T-helper 1 cell treated with Interleukin-12 subunit alpha and Interleukin-12 subunit beta and Interleukin-4 antibody, amounts not matched to agents 30 μg/mL and 1 μg/mL, for 36 hours (primary cell): ENCODE results near the gene TANGO2.

Source experiments
- H3K27ac Mint-ChIP-seq: one replicate; pipeline ENCODE4 v1.8.0; 2021; ENCODE audit warnings: mild to moderate bottlenecking, mixed read lengths
- H3K27me3 Mint-ChIP-seq: one replicate; pipeline ENCODE4 v1.8.0; 2021; ENCODE audit warnings: low read depth, mixed read lengths
- H3K36me3 Mint-ChIP-seq: one replicate; pipeline ENCODE4 v1.8.0; 2021; ENCODE audit warnings: low read depth, mixed read lengths
- H3K4me1 Mint-ChIP-seq: one replicate; pipeline ENCODE4 v1.8.0; 2021; ENCODE audit warnings: low read depth, mixed read lengths
- H3K4me3 Mint-ChIP-seq: one replicate; pipeline ENCODE4 v1.8.0; 2021; ENCODE audit warnings: mild to moderate bottlenecking, moderate library complexity, mixed read lengths
- H3K9me3 Mint-ChIP-seq: one replicate; pipeline ENCODE4 v1.8.0; 2021; ENCODE audit warnings: mixed read lengths

Gene TANGO2

GRCh38 chr22:20068640-20069039 lies 47.7 kb downstream of the TANGO2 start:
- Mint-ChIP-seq H3K4me1 (no peaks in the 10 kb centered on the region), H3K36me3 (no peaks in the 10 kb centered on the region), H3K27ac (no peak overlapping the region), H3K27me3 (no peaks in the 10 kb centered on the region), H3K9me3 (no peaks in the 10 kb centered on the region), H3K4me3 (no peak overlapping the region)

DNA sequence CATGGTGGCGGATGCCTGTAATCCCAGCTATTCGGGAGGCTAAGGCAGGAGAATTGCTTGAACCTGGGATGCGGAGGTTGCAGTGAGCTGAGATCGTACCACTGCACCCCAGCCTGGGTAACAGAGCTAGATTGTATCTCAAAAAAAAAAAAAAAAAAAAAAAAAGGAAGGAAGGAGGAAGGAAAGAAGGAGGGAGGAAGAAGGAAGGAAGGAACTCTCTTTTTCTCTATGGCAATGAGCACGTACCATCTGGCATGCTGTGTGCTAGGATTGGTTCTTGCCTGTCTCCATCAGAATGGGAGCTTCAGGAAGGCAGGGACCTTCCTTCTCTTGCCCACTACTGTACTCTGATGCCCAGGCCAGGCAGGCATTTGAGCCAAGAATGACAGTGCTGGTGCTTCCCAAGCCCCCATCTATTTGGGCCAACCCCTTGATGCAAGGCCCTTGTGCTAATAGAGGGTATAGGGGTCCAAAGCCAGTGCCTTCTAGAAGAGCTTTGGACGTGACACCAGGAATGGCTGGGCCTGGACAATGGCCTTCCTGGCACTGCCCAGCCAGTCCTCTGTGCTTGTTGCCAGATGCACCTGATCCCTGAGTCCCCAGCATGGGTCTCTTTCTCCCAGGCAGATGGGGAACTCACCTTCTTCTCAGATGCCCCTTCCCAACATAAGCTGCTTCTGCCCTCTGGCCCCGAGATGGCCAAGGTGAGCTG lies 48.6 kb downstream of the TANGO2 start:
- Mint-ChIP-seq H3K27ac (no peak overlapping the region), H3K4me1 (no peaks in the 10 kb centered on the region), H3K9me3 (no peaks in the 10 kb centered on the region), H3K4me3 (no peak overlapping the region), H3K27me3 (no peaks in the 10 kb centered on the region), H3K36me3 (no peaks in the 10 kb centered on the region)

GRCh38 chr22:20071524-20071972 lies 50.6 kb downstream of the TANGO2 start:
- Mint-ChIP-seq H3K4me3 (no peak overlapping the region), H3K4me1 (no peaks in the 10 kb centered on the region), H3K27me3 (no peaks in the 10 kb centered on the region), H3K36me3 (no peaks in the 10 kb centered on the region), H3K27ac (no peak overlapping the region), H3K9me3 (no peaks in the 10 kb centered on the region)

- H3K4me3 Mint-ChIP-seq = no peak overlapping the region
- no peaks in the 10 kb centered on the region for H3K9me3 Mint-ChIP-seq
- peaks cover 3% of the 10 kb centered on the region for H3K36me3 Mint-ChIP-seq
- H3K27ac Mint-ChIP-seq = peak overlapping the region; percentile 7
- H3K4me1 Mint-ChIP-seq = peaks cover 9% of the 10 kb centered on the region
- no peaks in the 10 kb centered on the region for H3K27me3 Mint-ChIP-seq
These were observed 55.8 kb downstream of the TANGO2 start for GRCh38 chr22:20076627-20077172.

GRCh38 chr22:20079745-20080444 lies 59.0 kb downstream of the TANGO2 start, which contains the start of gene DGCR8:
DGCR8 (plus strand) TSS chr22:20080241; CDS start chr22:20085964, 5,723 bp downstream.
- Mint-ChIP-seq H3K4me1 (peaks cover 33% of the 10 kb centered on the region), H3K4me3 (peak within 1 kb of the TSS; percentile 86), H3K9me3 (no peaks in the 10 kb centered on the region), H3K27me3 (no peaks in the 10 kb centered on the region), H3K27ac (peak within 1 kb of the TSS; percentile 79), H3K36me3 (peaks cover 4% of the 10 kb centered on the region)

GRCh38 chr22:20080445-20080775 lies 59.5 kb downstream of the TANGO2 start:
- peak overlapping the region; percentile 79 for H3K27ac Mint-ChIP-seq
- H3K4me3 Mint-ChIP-seq = peak overlapping the region; percentile 81
- no peaks in the 10 kb centered on the region for H3K9me3 Mint-ChIP-seq
- no peaks in the 10 kb centered on the region for H3K27me3 Mint-ChIP-seq
- H3K4me1 Mint-ChIP-seq = peaks cover 35% of the 10 kb centered on the region
- peaks cover 6% of the 10 kb centered on the region for H3K36me3 Mint-ChIP-seq

DNA sequence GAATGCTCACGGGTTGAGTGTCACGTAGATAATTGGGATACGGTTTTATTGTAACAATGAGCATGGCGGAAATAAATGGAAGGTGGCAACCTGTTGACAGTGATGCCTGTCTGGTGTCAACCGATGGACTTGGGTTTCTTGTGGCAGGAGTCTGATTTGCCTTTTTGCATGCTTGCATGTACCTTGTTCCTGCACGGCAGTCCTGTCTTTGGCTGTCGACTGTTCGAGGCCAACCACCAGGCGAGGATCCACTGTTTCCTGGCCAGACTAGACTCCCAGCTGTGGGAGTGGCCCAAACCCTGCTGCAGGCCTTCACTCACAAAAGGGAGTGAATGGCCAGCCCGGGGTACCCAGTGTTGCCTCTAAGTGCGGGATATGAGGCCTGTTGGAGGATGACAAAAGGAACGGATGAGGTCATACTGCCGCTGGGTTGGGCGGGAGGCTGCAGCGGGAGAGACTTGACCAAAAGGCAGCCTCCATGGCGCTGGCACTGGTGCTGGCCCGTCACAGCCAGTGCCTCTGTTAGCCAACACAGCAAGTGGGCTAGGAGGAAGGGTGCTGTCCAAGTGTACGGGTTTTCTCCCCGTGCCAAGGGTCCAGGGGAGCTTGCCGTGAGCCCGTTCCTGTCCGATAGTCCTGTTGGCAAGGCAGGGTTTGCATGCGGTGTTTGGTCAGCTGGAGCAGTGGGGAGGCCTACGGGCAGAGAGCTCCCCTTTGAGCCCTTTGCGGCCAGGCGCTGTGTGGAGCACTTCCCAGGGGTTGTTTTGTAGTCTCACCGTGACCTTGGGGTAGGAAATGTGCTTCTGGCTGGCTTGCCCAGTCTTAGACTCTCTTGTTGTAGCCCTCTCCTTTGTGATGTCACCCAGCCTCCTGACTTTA lies 60.1 kb downstream of the TANGO2 start:
- Mint-ChIP-seq H3K4me3 (peak overlapping the region; percentile 81), H3K36me3 (peaks cover 7% of the 10 kb centered on the region), H3K4me1 (peaks cover 35% of the 10 kb centered on the region), H3K9me3 (no peaks in the 10 kb centered on the region), H3K27me3 (no peaks in the 10 kb centered on the region), H3K27ac (peak overlapping the region; percentile 79)

- peak overlapping the region; percentile 39 for H3K4me3 Mint-ChIP-seq
- H3K36me3 Mint-ChIP-seq = peaks cover 24% of the 10 kb centered on the region
- peak overlapping the region; percentile 45 for H3K27ac Mint-ChIP-seq
- H3K27me3 Mint-ChIP-seq = no peaks in the 10 kb centered on the region
- H3K4me1 Mint-ChIP-seq = peaks cover 40% of the 10 kb centered on the region
- H3K9me3 Mint-ChIP-seq = no peaks in the 10 kb centered on the region
These were observed 62.4 kb downstream of the TANGO2 start for GRCh38 chr22:20083157-20083890.

DNA sequence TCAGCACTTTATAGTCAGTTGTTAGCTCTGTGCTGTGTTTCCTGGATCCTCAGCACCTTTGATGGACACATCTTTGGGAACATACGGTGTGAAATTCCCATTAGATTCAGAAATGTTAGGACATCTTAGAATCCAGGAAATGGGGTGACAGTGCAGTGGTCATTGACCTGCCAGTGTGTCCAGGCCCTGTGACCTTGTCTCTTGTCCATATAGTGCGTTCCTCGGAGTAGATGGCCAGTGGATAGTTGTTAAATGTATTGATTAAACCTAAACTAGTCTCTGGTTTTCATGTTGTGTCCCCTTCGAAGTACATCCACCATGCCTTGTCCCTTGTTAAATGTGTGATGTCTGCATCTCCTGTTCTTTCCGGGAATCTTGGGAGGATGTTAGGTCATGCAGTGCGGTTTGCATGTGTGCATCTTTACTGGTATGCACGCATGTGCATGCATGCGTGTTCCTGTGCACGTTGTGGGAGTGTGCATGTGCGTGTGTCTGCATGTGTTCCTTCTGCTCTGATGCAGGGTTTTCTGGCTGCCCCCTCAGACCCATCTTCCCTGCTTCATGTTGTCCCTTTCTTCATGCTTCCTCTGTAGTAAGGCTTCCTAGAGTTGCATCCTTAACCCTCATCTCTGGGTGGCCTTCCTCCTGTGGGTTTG lies 63.1 kb downstream of the TANGO2 start:
- Mint-ChIP-seq H3K4me1 (peaks cover 40% of the 10 kb centered on the region), H3K27ac (peak overlapping the region; percentile 8), H3K9me3 (no peaks in the 10 kb centered on the region), H3K4me3 (no peak overlapping the region), H3K36me3 (peaks cover 24% of the 10 kb centered on the region), H3K27me3 (no peaks in the 10 kb centered on the region)

DNA sequence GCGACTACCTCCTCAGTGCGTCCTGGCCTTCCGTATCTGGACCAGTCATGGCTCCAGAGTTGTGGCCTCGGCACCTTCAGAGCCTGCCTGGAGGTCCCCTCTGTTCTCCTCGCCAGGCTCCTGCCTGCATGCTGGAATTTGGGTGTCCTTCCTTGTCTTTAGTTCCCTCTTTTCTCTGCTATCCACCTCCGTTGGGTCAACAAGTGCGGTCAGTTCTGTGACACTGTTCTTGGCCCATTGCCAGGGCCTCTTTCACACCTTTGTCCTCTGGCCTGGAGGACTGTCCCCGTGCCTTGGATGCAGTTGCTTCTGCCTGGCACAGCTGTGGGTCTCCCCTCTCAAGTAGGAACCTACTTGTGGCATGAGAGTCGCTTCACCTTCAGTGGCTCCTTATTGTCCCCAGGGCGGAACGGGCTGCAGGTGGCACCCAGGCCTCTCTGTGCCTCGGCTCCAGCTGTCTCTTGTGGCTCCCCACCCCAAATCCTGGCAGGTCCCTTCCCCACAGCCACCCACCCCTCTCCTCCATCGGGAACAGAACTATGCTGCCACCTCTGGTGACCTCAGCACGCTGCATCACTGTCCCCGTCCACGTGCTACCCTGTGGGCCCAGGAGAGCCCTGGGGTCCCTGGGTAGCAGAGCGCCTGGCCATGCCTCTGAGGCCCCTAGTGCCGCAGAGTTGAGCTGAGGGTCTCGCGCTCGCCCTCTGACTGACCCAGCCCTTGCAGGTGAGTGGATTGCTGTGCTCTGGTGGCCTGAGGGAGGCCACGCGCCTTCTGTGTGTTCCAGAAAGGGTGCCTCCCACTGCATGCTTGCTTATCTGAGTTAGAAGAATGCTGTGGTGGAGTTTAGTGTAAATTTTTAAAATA lies 63.9 kb downstream of the TANGO2 start:
- no peak overlapping the region for H3K4me3 Mint-ChIP-seq
- peaks cover 28% of the 10 kb centered on the region for H3K36me3 Mint-ChIP-seq
- H3K4me1 Mint-ChIP-seq = peaks cover 40% of the 10 kb centered on the region
- H3K27ac Mint-ChIP-seq = no peak overlapping the region
- H3K27me3 Mint-ChIP-seq = no peaks in the 10 kb centered on the region
- H3K9me3 Mint-ChIP-seq = no peaks in the 10 kb centered on the region

- H3K9me3 Mint-ChIP-seq = no peaks in the 10 kb centered on the region
- H3K27ac Mint-ChIP-seq = no peak overlapping the region
- H3K4me1 Mint-ChIP-seq = peaks cover 43% of the 10 kb centered on the region
- no peak overlapping the region for H3K4me3 Mint-ChIP-seq
- H3K27me3 Mint-ChIP-seq = no peaks in the 10 kb centered on the region
- peaks cover 35% of the 10 kb centered on the region for H3K36me3 Mint-ChIP-seq
These were observed 64.7 kb downstream of the TANGO2 start for GRCh38 chr22:20085651-20086050.

DNA sequence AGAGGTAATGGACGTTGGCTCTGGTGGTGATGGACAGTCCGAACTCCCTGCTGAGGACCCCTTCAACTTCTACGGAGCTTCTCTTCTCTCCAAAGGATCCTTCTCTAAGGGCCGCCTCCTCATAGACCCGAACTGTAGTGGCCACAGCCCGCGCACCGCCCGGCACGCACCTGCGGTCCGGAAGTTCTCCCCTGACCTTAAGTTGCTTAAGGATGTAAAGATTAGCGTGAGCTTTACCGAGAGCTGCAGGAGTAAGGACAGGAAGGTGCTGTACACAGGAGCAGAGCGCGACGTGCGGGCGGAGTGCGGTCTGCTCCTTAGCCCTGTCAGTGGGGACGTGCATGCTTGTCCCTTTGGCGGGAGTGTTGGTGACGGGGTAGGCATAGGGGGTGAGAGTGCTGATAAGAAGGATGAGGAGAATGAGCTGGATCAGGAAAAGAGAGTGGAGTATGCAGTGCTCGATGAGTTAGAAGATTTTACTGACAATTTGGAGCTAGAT lies 65.2 kb downstream of the TANGO2 start:
- no peak overlapping the region for H3K4me3 Mint-ChIP-seq
- no peaks in the 10 kb centered on the region for H3K27me3 Mint-ChIP-seq
- H3K36me3 Mint-ChIP-seq = peaks cover 38% of the 10 kb centered on the region
- no peak overlapping the region for H3K27ac Mint-ChIP-seq
- H3K9me3 Mint-ChIP-seq = no peaks in the 10 kb centered on the region
- H3K4me1 Mint-ChIP-seq = peaks cover 41% of the 10 kb centered on the region

- no peak overlapping the region for H3K4me3 Mint-ChIP-seq
- H3K9me3 Mint-ChIP-seq = no peaks in the 10 kb centered on the region
- no peaks in the 10 kb centered on the region for H3K27me3 Mint-ChIP-seq
- peaks cover 40% of the 10 kb centered on the region for H3K36me3 Mint-ChIP-seq
- H3K27ac Mint-ChIP-seq = no peak overlapping the region
- peaks cover 35% of the 10 kb centered on the region for H3K4me1 Mint-ChIP-seq
These were observed 65.9 kb downstream of the TANGO2 start for GRCh38 chr22:20086763-20087162.
